GM12875 (cell line): ENCODE measurements around the gene RIT2.

Experiments used
- H3K4me3 ChIP-seq: one replicate; pipeline ENCODE4 v1.5.1; 2011; ENCODE audit warnings: low read depth, low read length, control low read depth
- CTCF ChIP-seq: IDR thresholded peaks from 2 replicates; pipeline ENCODE4 v1.5.1; 2011; ENCODE audit warnings: low read depth, mild to moderate bottlenecking, control low read depth, inconsistent platforms, low read length, moderate library complexity, borderline replicate concordance; ENCODE audit not compliant: insufficient read depth

The RIT2 gene

GRCh38 chr18:43043626-43044025, 71.9 kb downstream of the RIT2 start:
- TF ChIP-seq CTCF = no peak
- H3K4me3 ChIP-seq = no peak overlapping the region

GRCh38 chr18:43040281-43040680, 75.2 kb downstream of the RIT2 start:
- no peak overlapping the region for H3K4me3 ChIP-seq
- TF ChIP-seq CTCF = no peak

GRCh38 chr18:43034683-43035500, 80.6 kb downstream of the RIT2 start:
- H3K4me3 ChIP-seq = no peak overlapping the region
- no peak for TF ChIP-seq CTCF

GRCh38 chr18:43031169-43031568, 84.3 kb downstream of the RIT2 start:
- TF ChIP-seq CTCF = no peak
- no peak overlapping the region for H3K4me3 ChIP-seq

GRCh38 chr18:43029414-43029813, 86.1 kb downstream of the RIT2 start:
- no peak overlapping the region for H3K4me3 ChIP-seq
- TF ChIP-seq CTCF = no peak

- H3K4me3 ChIP-seq = no peak overlapping the region
- TF ChIP-seq CTCF = no peak
These were observed 92.6 kb downstream of the RIT2 start for GRCh38 chr18:43022874-43023273.

- H3K4me3 ChIP-seq = no peak overlapping the region
- TF ChIP-seq CTCF = no peak
These were observed 97.9 kb downstream of the RIT2 start for GRCh38 chr18:43017622-43018021.
